IPS DF 19.7 (cell line): ENCODE data around the gene CENPP.

Source experiments
- DNase-seq: peaks from one replicate; pipeline ENCODE4 v3.0.0-alpha.2; 2013; ENCODE audit warnings: low read depth, low spot score

The CENPP gene

DNA sequence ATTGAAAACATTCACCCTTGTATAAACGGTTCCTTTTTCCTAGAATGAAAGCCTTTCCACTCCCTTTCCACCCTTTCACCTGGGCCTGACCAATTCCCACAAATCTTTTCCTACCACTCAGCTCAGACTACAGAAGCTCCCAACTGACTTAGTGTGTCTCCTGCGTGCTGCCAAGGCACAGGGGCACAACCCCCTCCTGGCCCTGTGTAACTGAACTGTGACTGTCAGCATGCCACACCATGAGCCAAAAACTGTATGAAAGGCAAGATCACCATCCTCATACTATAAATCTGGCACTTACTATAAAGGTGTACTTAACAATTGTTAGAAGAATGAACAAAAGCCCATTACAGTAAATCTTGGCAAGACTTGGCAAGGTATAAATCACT is 12.1 kb upstream of the CENPP start:
- no peak for DNase-seq

DNA sequence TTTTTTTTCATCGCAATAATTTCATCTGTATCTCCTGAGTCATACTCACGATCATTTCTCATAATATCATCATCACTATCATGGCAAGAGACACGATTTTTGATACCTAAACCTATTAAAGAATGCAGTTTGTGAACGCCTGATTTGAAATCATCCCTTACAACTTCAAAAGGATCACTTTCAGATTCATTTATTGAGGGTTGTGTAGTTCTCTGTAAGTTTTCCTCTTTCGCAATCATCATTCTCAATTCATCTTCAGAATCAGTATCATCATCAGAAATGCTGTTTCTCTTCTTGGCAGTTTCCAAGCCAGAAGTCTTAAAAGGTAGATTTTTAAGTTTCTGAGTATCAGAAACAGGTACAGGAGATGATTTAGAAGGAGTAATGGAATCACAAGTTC is 10.3 kb upstream of the CENPP start:
- DNase-seq: no peak

DNA sequence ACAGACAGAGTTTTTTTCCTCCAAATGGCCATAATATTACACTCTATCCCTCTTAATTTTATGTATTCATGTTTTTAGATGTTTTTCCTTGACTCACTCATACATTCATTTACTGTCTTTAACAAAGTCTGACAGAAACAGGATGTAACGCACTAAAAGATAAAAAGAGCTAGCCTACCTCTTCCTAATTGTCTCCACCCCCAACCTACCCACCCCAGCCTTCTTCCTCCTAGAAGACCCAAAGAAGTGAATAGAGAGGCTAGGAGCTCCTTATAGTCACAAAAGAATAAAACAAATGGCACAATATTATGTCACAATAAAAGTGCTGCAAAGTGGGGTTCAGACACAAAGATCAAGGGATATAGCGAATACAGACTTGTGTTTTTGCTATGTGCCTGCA is 1.3 kb upstream of the CENPP start:
- DNase-seq: no peak

DNA sequence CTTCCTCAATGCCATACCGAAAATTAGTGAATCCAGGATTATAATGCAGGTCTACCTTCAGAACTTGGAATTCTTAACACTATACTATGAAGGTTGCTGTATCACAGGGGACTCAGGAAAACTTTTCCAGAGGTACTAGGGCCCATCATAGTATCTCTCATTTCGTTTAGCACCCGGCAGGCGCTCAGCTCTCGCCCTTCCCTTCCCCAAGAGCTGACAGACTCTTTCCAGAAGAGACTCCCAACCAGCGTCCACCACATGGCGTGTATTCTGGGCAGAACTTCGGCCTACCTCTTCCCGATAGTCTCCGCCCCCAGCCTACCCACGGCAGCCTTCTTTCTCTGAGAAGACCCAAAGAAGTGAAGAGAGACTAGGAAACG is 874 bp upstream of the CENPP start:
- no peak for DNase-seq

DNA sequence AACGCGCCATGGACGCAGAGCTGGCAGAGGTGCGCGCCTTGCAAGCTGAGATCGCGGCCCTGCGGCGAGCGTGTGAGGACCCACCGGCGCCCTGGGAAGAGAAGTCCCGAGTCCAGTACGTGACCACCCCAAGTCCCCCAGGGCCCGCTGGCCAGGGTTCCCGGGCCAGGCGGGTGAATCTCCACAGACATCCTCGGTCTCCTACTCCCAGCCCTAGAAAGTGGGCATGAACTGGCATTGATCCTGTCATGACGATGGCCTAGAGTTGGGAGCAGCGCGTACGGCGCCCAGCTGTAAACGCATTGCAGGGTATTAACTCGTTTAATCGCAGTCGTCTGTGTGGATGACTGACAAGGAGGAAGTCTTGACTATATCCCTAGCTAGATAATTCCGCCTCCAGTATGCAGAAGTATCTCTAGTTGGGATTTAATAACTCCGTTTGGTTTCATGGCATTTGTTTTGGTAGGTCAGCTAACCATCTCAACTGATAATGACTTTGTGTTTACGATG is 293 bp downstream of the CENPP start:
- no peak for DNase-seq

DNA sequence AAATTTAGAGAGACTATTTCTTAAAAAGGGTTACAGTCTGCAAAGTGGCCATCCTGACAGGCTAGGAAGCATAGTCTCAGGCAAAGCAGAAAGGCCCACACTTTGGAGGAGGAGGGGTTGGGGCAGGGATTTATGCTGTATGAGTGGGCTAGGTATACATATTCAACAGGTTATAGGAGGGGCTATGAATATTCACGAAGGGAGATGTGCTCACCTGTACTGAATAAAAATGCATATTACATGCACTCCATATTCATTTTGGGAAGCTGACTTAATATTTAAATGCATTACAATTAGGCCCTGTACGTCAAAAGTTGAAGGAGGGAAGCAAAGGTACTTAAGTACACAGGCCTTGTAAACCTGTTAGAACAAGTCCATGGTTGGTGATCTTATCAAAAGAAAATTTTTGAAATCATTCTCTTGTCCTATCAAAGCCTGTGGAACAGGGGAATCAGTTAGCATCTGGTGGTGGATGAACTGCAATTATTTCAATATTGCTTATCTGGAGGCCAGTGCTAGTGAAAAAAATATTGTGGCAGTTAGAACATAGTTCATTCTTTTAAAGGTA is 1.6 kb downstream of the CENPP start:
- DNase-seq: no peak

DNA sequence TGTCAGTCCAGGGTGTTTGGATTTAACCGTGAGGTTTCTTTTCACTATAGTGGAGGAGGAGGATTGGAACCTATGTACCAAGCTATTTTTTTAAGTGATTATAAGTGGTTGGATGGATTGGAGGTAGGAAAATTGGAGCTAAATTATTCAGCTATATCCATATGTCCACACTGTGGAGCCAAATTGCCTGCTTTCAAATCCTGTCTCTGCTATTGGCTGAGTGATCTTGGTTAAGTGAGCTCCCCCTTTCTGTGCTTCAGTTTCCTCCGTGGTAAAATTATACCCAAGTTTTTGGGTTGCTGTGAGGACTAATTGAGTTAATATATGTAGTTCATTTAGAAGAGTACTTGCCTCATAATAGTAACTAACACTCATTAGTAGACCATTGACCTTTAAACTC is 2.5 kb downstream of the CENPP start:
- no peak for DNase-seq

DNA sequence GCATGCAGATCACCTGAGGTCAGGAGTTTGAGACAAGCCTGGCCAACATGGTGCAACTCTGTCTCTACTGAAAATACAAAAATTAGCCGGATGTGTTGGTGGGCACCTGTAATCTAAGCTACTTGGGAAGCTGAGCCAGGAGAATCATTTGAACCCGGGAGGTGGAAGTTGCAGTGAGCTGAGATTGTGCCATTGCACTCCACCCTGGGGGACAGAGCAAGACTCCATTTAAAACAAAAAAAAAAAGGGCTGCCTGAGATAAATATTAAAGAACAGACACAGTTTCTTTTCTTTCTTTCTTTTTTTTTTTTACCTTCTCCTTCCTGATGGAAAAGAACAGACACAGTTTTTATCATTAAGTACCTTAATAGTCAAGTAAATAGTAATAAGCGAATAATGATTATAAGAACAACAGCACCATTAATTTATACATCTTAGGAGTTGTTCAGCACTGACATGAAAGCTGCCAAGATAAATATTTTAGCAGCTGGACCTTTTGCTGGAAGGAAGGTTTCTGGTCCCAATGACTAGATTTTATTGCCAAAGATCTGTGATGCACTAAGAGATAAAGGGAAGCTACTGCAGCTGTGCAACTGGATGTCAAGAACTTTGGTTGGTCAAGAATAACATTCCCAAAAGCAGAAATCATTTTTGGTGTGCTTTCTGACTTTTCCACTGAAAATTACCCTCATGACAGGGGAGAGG is 7.0 kb downstream of the CENPP start:
- DNase-seq: no peak

DNA sequence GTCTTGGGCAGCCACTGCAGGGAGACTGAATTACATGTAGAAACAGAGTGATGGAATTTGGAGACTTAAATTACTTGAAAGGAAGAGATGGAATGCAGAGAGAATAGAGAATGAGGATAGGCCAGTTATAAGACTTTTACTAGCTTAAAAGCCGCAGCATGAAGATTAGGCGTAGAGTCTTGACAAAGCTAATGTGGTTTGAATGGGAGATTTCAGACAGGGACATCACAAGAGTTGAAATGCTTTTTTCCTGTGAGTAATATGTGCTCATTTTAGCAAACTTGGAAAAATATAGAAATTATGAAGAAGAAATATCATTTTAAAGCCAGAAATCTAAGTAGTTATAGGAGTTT is 7.5 kb downstream of the CENPP start:
- DNase-seq: no peak

DNA sequence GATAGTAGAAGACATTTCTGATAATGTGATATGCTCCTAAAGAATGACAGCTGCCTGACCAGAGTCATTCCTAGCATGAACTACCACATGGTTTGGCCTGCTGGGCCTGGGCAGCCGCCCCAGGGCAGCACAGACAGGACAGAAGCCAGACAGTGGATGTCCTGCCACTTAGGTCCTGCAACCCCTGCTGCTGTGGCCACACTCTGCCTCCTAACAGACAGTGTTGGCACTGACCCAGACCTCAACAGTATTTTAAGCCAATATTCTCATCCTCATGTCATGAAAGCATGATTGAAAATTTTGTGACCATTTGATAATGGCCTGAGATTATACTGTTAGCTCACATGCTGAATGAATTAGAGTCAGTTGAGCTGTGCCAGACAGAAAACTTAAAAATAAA is 15.8 kb downstream of the CENPP start:
- no peak for DNase-seq

DNA sequence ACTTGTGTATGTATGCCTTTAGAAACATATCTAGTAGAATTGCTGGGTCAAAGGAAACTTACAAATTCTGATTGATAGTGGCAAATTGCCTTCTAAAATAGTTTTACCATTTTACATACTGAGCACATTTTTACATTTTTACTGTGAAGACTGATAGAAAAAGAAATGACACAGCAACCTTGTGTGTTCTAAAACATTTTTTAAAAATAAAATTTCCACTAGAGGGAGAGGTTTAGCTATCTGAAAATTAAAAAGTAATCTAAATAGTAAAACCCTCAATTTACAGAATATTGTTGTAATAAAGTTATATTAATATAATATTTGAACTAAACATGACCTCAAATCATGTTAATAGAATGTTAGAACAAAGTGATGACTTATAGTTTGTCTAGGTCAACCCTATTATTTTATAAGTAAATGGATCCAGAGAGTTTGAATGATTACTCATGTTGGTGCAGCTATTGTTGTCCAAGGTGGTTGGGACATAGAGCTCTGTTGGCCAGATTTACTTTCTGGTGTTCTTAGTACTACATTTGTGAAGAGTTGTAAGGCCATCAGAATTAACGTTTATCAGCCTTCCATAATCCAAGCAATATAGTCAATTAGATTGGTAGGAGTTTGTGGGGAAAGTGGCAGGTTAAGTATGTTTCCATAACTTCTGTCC is 17.2 kb downstream of the CENPP start:
- DNase-seq: no peak

DNA sequence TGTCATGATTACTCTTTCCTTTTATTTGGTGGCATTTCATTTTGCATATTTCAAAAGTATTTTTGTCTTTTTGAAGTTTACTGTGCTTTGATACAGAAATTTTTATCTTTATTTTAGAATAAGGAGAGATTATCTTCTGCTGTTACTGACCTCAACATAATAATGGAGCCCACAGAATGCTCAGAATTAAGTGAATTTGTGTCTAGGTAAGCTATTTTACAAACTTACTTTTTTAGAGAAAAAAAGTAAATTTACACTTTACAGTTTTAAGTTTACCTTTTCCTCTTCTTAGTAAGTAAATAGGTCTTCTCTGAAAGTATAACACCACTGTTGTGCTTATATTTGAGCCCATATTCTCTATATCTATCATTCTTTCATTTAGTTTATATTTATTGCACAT is 19.8 kb downstream of the CENPP start:
- no peak for DNase-seq

DNA sequence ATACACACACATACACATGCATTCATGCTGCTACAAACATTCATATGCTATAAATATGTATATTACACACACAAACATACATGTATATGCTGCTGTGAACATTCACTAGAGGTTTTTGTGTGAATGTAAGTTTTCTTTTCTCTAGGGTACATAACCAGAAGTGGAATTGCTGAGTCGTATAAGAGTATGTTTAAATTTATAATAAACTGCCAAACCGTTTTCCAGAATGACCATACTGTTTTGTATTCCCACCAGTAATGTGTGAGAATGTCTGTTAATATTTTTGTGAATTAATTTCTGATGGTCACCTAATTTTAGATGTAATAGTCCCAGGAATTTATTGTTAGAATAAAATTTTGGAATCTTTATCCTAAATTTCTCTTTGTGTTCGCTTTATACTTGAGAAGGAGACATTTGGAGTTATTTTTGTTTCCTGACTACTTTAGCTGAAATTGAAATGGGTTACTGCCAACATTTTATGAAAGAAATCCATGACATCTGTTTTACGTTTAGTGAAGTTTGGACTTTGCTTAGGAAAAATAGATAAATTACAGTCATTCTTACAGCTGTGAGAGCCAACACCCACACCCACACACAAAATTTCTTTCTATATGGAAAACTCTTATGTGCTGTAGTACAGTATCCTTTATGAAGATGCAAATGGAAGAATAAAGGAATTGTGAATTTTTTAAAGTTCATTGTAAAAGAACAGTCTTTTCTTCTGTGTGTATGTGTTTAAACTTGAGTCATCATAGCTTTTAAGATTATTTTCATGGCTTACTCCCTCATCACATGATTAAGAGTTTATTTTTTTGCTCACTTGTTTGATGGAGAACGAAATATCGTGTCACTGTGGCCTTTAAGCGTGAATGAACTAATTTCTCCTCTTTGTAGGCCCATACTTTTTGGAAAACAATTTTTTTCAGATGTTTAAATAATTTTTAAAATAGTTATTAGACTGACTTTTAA is 24.3 kb downstream of the CENPP start:
- DNase-seq: no peak

DNA sequence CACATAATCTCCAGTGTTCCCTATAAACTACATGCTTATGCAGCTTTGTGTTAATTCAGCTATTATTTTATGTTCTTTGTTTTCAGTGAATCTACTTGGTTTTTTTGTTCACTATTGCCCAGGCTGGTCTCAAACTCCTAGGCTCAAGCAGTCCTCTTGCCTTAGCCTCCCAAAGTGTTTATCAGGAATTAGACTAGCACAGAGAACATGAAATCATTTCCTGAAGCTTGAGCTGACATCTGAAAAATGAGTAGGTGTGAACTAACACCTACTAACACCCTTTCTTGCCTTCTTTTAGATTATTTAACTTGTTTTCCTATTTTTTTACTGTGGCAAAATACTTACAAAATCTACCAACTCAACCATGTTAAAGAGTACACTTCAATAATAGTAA is 25.0 kb downstream of the CENPP start:
- no peak for DNase-seq

DNA sequence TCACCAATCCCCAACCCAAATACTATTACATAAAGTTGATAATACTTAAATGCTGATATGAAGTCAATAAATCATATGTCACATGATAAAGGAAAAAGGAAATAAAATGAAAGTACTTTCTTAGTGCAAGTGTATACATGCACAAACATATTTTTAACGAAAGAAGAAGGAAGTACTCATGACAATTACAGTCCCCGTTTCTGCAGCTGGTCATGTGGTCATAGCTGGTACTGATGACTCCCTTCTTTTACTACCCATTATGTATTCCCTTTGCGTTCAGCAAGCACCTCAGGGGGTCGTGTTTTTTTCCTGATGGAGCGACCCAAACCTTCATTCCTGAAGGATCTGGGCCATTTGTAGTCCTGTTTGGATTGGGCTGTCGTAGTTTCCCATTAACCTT is 27.3 kb downstream of the CENPP start:
- no peak for DNase-seq

DNA sequence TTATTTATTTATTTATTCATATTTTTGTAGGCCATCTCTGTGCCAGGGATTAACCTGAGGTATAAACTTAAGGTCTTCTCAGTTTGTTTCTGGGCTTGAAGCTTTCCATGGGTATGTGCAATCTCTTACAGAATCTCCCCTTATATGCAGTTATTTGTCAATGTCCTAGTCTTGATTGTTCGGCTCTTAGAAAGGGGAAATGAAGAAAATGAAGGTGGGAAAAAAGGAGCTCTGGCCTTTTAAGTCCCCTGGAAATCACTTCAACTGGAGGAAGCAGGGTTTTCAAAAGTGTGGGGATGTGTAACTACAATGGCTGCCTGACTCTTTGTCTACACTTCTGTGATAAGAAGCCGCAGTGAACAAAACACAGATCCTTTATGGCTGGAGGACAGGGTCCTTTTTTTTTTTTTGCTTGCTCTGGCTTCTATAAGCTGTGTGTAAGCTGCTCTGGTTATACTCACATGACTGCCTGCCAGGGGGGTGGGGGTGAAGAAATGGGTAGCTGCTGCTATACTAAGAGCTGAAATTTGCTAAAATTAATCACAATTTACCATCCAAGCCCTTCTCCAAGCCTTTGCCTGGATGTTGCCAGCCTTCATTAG is 33.7 kb downstream of the CENPP start:
- no peak for DNase-seq

DNA sequence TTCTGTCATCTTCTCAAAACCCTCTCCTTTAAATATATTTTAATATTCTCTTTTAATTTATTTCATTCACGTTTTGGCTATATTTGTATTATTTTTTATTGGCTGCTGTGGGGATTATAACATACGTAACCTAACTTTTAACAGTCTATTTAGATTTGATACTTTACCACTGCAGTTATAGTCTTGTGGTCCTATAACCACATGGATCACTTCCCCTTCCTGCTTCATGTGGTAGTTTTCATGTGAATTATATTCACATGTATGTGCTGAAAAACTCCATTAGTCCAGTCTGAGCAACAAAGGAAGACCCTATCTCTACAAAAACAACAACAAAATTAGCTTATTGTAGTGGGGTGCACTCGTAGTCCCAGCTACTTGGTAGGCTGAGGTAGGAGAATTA is 34.3 kb downstream of the CENPP start:
- no peak for DNase-seq

DNA sequence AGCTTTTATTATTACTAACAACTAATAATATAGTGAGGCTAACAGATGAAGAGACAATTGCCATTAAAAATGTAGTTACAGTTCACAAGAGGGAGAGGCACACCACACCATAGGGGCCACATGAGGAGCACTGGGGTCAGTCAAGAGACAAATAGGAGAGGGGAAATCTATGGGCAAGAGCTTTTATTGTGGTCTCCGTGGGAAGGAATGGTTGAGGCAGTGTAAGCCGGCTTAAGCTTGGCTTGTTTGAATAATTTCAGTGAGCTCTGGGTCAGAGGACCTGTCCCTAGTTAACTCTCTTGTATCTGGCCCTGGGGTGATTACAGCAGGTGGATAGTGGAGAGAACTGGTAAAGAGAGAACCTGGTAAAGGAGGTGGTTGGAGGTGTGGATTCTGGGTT is 43.3 kb downstream of the CENPP start:
- no peak for DNase-seq

DNA sequence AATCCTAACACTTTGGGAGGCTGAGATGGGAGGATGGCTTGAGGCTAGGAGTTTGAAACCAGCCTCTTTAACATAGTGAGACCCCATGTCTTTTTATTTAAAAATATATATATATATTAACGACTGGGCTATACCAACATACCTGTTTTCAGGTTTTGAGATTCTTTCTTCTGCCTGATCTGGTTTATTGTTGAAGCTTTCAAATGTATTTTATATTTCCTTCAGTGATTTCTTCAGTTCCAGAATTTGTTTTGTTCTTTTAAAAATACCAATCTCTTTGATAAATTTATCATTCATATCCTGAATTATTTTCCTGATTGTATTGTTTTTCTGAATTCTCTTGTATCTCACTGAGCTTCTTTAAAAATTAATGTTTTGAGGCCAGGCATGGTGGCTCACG is 47.4 kb downstream of the CENPP start:
- DNase-seq: no peak

DNA sequence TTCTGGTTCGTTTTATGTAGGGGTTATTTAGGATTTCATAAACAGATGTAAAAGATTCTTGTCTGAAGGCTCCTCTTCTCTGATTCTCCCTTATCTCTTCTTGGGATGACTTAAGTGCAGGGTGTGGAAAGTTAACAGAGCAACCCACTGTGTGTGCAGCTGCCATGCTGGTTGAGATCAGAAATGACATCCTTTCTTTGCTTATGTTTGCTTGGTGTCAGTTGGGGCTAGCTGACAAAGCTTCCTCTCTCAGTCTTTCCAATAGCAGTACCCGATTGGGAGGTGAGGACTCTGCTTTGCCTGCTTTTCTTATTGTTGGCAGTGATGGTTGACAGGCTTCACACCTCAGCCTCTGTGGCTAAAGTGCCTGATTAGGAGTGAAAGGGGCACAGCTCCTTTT is 52.1 kb downstream of the CENPP start:
- DNase-seq: no peak

DNA sequence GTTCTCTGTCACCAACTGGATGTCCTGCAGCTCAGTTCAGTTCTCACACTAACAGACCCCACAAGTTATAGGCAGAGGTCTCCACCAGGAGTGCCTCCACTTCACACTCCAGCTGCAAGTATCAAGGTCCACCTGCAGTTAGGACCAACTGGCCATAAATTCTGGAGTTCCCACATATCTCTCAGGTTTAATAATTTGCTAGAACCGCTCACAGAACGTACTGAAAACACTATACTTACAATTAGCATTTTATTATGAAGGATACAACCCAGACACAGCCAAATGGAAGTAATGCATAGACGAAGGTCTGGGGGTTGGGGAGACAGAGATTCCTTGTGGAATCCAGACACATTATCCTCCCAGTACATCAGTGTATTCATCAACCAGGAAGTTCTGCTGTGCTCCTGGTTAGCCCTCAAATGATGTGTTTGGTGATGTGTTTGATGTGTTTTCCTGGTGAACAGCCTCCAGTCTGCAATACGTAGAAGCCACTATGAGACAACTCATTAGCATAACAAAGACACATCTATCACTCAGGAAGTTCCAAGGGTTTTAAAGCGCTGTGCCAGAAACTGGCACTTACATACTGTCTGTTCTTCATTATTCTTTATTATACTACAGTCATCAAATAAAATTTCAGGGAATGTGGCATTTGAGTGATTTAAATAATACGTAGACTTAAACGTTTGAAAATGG is 53.3 kb downstream of the CENPP start:
- DNase-seq: peak; percentile 17
